GM12872 (cell line): ENCODE data around the gene TBC1D22A.

Experiments
- TF ChIP-seq, protein P1 (sequence below): IDR thresholded peaks from 3 replicates; pipeline ENCODE4 v1.5.1; 2011; ENCODE audit warnings: low read depth, mild to moderate bottlenecking, low read length, moderate library complexity; ENCODE audit not compliant: insufficient read depth

Gene TBC1D22A

DNA sequence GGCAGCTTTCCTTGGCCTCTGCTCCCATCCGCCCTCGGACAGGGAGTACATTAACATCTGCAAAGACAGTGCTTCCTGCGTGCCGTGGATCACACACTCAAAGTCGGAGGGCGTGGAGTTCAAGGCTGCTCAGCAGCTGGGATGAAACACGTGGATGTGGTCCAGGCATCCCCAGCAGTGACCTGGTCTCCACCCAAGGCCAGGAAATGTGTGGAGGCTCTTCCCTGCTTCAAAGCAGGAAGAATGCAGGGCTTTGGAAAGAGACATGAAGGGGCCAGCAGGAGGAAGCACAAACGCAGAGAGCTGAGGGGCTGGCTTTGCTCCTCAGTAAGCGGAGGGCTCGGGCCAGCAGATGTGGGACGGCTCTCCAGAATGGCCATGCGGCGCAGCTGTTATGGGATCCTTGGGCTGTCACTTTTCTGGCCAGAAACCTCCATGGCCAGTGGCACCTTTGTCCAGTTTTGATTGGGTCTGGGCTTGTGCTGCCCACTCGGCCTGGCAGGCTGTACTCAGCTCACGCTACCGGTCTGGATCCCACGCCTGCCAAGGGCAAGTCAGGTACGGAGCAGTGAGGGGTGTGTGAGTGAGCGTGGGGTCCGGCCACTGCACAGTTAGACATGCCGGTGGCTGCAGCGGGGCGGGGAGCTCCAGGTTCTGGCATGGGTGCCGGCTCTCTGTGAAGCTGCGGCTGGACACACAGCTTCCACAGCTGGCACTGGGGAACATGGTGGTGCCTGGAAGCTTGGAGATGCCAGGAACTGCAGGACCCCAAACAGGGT lies 438.0 kb downstream of the TBC1D22A start:
- TF ChIP-seq, protein P1, sequence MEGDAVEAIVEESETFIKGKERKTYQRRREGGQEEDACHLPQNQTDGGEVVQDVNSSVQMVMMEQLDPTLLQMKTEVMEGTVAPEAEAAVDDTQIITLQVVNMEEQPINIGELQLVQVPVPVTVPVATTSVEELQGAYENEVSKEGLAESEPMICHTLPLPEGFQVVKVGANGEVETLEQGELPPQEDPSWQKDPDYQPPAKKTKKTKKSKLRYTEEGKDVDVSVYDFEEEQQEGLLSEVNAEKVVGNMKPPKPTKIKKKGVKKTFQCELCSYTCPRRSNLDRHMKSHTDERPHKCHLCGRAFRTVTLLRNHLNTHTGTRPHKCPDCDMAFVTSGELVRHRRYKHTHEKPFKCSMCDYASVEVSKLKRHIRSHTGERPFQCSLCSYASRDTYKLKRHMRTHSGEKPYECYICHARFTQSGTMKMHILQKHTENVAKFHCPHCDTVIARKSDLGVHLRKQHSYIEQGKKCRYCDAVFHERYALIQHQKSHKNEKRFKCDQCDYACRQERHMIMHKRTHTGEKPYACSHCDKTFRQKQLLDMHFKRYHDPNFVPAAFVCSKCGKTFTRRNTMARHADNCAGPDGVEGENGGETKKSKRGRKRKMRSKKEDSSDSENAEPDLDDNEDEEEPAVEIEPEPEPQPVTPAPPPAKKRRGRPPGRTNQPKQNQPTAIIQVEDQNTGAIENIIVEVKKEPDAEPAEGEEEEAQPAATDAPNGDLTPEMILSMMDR: no peak

DNA sequence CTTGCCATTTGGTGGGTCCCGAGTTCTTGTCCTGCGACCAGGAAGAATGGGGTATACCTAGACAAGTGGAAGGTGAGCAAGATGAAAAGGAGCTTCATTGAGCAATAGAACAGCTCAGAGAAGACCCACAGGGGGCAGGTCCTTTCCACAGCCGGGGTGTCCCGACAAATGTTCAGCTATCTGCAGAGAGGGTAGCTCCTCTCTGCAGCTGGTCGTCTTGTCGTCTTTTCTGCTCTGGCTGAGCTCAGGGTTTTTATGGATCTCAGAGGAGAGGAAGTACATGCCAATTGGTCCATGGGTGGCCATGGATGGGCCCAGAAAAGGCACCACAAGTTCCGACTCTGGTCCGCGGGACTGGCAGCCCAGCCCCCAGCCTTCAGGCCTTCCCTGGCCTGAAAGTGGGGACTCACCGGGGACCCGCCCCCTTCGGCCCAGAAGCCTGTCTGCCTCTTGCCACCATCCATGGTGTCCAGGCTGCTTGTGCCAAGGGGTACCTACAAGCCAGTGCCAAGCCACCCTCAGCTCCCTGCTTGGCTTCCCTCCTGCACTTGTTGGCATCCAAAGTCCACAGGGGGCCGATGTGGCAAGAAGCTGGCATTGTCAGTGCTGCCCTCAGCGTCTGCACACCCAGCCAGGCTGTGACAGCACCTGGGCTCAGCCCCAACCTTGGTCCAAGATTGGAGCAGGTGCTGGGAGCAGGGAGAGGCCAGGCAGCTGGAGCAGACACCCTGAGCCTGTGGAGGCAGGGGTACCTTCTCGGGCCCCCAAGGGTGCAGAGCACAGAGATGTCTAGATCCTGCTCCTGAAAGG lies 438.9 kb downstream of the TBC1D22A start:
- TF ChIP-seq, protein P1: no peak

DNA sequence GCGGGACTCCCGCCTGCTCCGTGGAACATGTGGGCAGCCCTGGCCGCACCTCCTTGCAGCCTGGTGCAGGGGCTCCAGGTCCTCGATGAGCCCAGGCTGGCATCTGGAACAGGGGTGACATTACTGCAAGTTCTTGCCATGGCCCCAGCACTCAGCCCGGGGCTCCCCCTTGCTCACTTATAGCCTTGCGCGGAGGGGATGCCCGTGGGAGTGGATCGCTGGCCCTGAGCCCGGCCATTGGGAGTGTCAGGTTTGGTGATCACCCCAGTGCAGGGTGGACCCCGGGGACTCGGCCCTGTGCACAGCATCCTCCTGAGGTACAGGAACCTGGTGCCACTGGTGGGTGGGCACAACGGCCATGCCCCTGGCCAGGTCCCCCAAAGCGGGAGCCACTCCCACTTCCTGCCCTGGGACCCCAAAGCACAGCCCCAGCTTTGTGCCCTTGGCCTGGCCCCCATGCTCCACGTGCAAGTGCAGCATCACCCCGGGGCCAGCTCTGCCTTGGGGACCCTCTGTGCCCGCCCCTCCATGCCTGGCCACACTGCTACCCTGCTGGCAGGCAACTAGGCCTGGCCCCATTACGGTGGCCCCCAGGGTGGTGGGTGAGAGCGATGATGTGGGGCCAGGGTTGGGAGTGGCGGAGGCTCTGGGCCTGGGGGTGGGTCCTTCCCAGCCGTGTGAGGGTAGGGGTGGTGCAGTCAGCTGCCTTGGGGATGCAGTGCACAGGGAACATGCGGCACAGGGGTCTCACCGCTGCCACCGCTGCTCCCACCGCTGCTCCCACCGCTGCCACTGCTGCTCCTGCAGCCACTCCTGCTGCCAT lies 439.8 kb downstream of the TBC1D22A start:
- TF ChIP-seq, protein P1: no peak

DNA sequence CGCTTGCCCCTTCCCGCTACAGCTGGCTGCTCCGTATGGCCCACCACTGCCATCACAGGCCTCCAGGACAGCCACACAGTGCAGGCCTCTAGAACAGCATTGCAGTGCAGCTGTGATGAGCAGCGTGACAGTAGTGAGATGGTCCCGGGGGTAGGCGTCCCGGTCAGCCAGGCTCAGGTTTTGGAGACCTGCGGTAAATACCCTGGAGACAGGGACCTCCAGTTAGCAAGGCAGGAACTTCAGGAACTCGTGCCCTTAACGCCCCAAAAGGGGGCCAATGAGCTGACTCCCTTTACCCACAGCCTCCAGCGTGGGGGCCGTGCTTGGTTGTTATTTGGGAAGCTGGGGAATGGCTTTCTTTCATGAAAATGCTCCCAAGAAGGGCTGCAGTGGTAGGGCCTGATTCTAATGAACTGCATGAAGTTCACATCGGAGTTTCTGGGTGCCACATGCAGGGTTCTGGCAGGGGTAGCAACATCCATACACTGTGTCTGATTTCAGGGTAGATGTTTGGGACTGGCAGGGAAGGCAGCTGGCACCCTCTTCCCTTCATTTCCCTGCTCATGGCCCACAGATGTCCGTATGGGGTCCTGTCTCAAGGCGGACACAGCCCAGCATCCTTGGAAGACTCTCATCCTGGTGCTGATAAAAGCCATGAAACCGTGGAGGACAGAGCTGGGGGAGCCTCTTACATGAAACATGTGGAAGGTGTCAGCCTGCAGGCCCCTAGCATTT lies 440.5 kb downstream of the TBC1D22A start:
- TF ChIP-seq, protein P1: no peak

DNA sequence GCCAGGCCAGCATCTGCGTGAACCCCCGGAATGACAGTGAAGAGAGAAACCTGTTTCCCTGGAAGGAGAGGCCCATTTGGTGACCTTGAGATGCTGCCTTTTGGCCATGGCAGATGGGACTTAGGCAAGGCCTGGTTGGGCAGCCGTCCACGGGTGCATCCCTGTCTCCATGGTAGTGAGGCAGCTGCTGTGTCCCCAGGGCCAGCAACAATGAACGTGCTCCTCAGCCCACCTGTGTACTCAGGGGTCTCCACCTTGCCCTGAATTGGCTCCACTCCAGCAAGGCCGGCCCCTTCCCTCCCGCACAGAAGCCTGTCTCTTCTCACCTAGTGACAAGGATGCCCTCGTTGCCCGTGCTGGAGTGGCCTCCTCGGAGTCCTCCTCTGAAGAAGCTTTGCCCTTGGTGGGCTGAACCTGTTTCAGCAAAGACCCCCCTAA lies 441.1 kb downstream of the TBC1D22A start:
- TF ChIP-seq, protein P1: no peak

DNA sequence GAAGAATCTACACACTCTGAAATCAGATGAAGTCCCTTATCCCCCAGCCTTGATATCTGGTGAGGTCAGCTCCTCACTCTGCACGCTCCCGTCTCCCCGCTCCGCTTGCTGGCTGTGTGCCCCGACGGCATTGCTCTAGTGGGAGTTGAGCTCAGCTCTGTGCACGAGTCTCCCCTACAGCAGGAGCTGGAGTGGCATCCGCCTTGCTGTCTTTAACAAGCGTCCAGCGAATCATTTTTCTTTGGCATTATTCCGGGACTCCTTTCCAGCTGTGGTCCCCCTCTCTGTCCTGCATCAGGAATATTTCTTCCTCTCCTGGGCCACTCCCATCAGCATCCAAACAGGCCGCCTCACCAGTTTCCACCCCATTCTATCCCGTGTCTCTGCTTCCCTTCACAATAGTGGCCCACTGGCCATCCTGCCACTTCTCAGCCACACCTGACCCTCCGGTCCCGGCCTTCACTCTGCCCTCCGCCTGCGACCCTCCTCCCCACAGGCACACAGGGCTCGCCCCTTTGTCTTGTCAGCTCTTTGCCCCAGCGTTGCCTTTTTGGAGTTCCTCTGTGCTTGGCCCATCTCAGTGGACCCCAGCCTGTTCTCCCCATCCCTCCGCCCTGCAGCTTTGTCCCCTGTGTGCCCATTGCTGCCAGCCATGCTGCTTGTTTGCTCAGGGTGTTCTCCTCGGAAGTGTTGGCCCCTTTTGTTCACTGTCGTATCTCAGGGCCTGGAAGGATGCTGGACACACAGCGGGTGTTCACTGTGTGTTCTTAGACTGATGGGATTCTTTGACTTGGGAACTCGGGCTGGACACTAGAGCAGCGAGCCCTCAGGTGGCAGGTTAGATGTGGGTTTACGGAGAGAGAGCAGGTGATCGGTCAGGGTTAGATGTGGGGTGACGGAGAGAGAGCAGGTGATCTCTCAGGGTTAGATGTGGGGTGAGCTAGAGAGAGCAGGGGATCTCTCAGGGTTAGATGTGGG lies 441.8 kb downstream of the TBC1D22A start:
- TF ChIP-seq, protein P1: no peak
